H1 (cell line): ENCODE measurements around the gene MS4A15. TPM values are rescaled to one million over a fixed set of nuclear protein-coding genes. Genes with fewer than 3 reads are reported as not detected.

Experiments
- CTCF ChIA-PET: fragments of 300-600 bp; sonication (Branson Sonifier 250); formaldehyde crosslinking; loops from one replicate; lab custom pipeline; 2021; ENCODE audit not compliant: partially characterized antibody; lab: Charles Lee
- POLR2A ChIA-PET: fragments of 300-600 bp; sonication (Branson Sonifier 250); formaldehyde crosslinking; loops from one replicate; lab custom pipeline; 2021; ENCODE audit warnings: inconsistent platforms; ENCODE audit not compliant: partially characterized antibody; lab: Charles Lee
- DNase-seq, 2 experiments: peaks; one replicate each; pipeline versions ENCODE4 v3.0.0 to v3.0.0-alpha.2; 2010 to 2022; ENCODE audit warnings: low spot score in 2 of 2, low read depth in 1 of 2, mixed read lengths in 1 of 2
- FAIRE-seq: peaks from 2 replicates; lab custom pipeline; 2011; peaks lifted over from hg19 to GRCh38; lab: Jason Lieb, UNC
- H2AFZ ChIP-seq: 2 replicates; pipeline ENCODE4 v1.8.1; 2012; ENCODE audit warnings: low read length, inconsistent platforms
- H2AK5ac ChIP-seq: 2 replicates; pipeline ENCODE4 v1.6.1; 2013; ENCODE audit warnings: low read depth, low read length
- H2BK120ac ChIP-seq: replicated peaks from 2 replicates; pipeline ENCODE3; 2013; ENCODE audit warnings: low read depth, low read length, inconsistent platforms
- H2BK12ac ChIP-seq: 2 replicates; pipeline ENCODE4 v1.6.1; 2013; ENCODE audit warnings: low read depth, low read length
- H2BK15ac ChIP-seq: 2 replicates; pipeline ENCODE4 v1.6.1; 2013; ENCODE audit warnings: low read length
- H2BK20ac ChIP-seq: 2 replicates; pipeline ENCODE4 v1.6.1; 2013; ENCODE audit warnings: low read length
- H2BK5ac ChIP-seq: 2 replicates; pipeline ENCODE4 v1.6.1; 2013; ENCODE audit warnings: low read depth, low read length
- H3K14ac ChIP-seq: 2 replicates; pipeline ENCODE4 v1.6.1; 2013; ENCODE audit warnings: inconsistent platforms; ENCODE audit not compliant: insufficient read length
- H3K18ac ChIP-seq: 2 replicates; pipeline ENCODE4 v1.6.1; 2013; ENCODE audit warnings: low read length; ENCODE audit errors: extremely low read depth
- H3K23ac ChIP-seq: 2 replicates; pipeline ENCODE4 v1.6.1; 2013; ENCODE audit warnings: inconsistent platforms; ENCODE audit not compliant: insufficient read length
- H3K23me2 ChIP-seq: 2 replicates; pipeline ENCODE4 v1.6.1; 2013; ENCODE audit warnings: low read depth, low read length
- H3K27ac ChIP-seq: 2 replicates; pipeline ENCODE4 v1.6.1; 2011; ENCODE audit warnings: low read depth, low read length, inconsistent platforms
- H3K27me3 ChIP-seq, 4 experiments: replicated peaks in 1 of 4; 1 replicate in 1 of 4; 2 replicates in 3 of 4; pipeline versions ENCODE4 v1.6.1 to v1.8.1; 2011 to 2013; ENCODE audit warnings: low read length in 3 of 4, mild to moderate bottlenecking in 3 of 4, inconsistent platforms in 2 of 4, mixed read lengths in 2 of 4, moderate library complexity in 1 of 4; ENCODE audit not compliant: control insufficient read depth in 3 of 4, insufficient read depth in 3 of 4; ENCODE audit errors: extremely low read depth in 1 of 4
- H3K36me3 ChIP-seq, 4 experiments: 2 replicates each; pipeline versions ENCODE4 v1.6.1 to v1.8.1; 2011 to 2013; ENCODE audit warnings: mild to moderate bottlenecking in 4 of 4, low read length in 3 of 4, moderate library complexity in 2 of 4, control low read depth in 1 of 4, inconsistent platforms in 1 of 4; ENCODE audit not compliant: insufficient read depth in 4 of 4, control insufficient read depth in 2 of 4
- H3K4ac ChIP-seq: replicated peaks from 2 replicates; pipeline ENCODE3; 2013; ENCODE audit warnings: low read length, low read depth, mixed read lengths, inconsistent platforms; ENCODE audit not compliant: insufficient read length
- H3K4me1 ChIP-seq, 4 experiments: replicated peaks in 1 of 4; 1 replicate in 1 of 4; 2 replicates in 3 of 4; pipeline versions ENCODE4 v1.6.1 to v1.8.1; 2011 to 2013; ENCODE audit warnings: low read length in 3 of 4, inconsistent platforms in 2 of 4, mixed read lengths in 1 of 4; ENCODE audit not compliant: insufficient read depth in 4 of 4, control insufficient read depth in 3 of 4
- H3K4me2 ChIP-seq, 2 experiments: 2 replicates each; pipeline versions ENCODE4 v1.6.1 to v1.8.1; 2011 to 2013; ENCODE audit warnings: low read depth in 2 of 2, low read length in 2 of 2, control low read depth in 1 of 2, inconsistent platforms in 1 of 2, mild to moderate bottlenecking in 1 of 2; ENCODE audit not compliant: insufficient read depth in 1 of 2
- H3K4me3 ChIP-seq, 4 experiments: fragments of 200-600, 300-600 bp in 1 of 4; sonication (generic), shearing (Covaris generic), sonication (Bioruptor Twin) in 1 of 4; 2 replicates each; pipeline versions ENCODE4 v1.5.1 to v1.8.1; 2011 to 2016; ENCODE audit warnings: low read length in 4 of 4, low read depth in 3 of 4, control low read depth in 2 of 4, inconsistent platforms in 2 of 4, mild to moderate bottlenecking in 2 of 4, mixed read lengths in 1 of 4, moderate library complexity in 1 of 4; ENCODE audit not compliant: insufficient read depth in 2 of 4; ENCODE audit errors: extremely low read depth in 1 of 4
- H3K56ac ChIP-seq: replicated peaks from 2 replicates; pipeline ENCODE3; 2013; ENCODE audit warnings: low read depth, mild to moderate bottlenecking, mixed read lengths, low read length, inconsistent platforms; ENCODE audit not compliant: insufficient read length
- H3K79me1 ChIP-seq: 2 replicates; pipeline ENCODE4 v1.6.1; 2013; ENCODE audit warnings: low read depth, low read length, control low read depth
- H3K79me2 ChIP-seq, 2 experiments: 2 replicates each; pipeline versions ENCODE4 v1.6.1 to v1.8.1; 2012 to 2013; ENCODE audit warnings: low read length in 2 of 2, mild to moderate bottlenecking in 2 of 2, inconsistent platforms in 1 of 2; ENCODE audit not compliant: insufficient read depth in 2 of 2, control insufficient read depth in 1 of 2
- H3K9ac ChIP-seq, 4 experiments: replicated peaks in 1 of 4; 1 replicate in 1 of 4; 2 replicates in 3 of 4; pipeline versions ENCODE4 v1.6.1 to v1.8.1; 2011 to 2013; ENCODE audit warnings: low read depth in 3 of 4, low read length in 3 of 4, control low read depth in 2 of 4, mild to moderate bottlenecking in 2 of 4, moderate library complexity in 2 of 4, inconsistent platforms in 1 of 4; ENCODE audit errors: extremely low read depth in 1 of 4
- H3K9me3 ChIP-seq, 2 experiments: 2 replicates each; pipeline versions ENCODE4 v1.6.1 to v1.8.1; 2012 to 2013; ENCODE audit warnings: mild to moderate bottlenecking in 2 of 2, moderate library complexity in 2 of 2, control low read depth in 1 of 2, inconsistent platforms in 1 of 2, low read depth in 1 of 2, low read length in 1 of 2, mixed read lengths in 1 of 2; ENCODE audit not compliant: insufficient read depth in 2 of 2
- H4K20me1 ChIP-seq, 2 experiments: replicated peaks in 1 of 2; 2 replicates each; pipeline versions ENCODE3 to v1.8.1; 2011 to 2013; ENCODE audit warnings: inconsistent platforms in 2 of 2, low read length in 2 of 2, mild to moderate bottlenecking in 1 of 2; ENCODE audit not compliant: insufficient read depth in 2 of 2, control insufficient read depth in 1 of 2
- H4K5ac ChIP-seq: 2 replicates; pipeline ENCODE4 v1.6.1; 2013; ENCODE audit warnings: low read length, low read depth, mixed read lengths, inconsistent platforms; ENCODE audit not compliant: insufficient read length
- H4K8ac ChIP-seq: 2 replicates; pipeline ENCODE4 v1.8.0; 2013; ENCODE audit warnings: mild to moderate bottlenecking, moderate library complexity, low read length, inconsistent platforms; ENCODE audit not compliant: insufficient read depth; ENCODE audit errors: extremely low read depth
- H4K91ac ChIP-seq: replicated peaks from 2 replicates; pipeline ENCODE3; 2013; ENCODE audit warnings: low read length, mixed read lengths, inconsistent platforms; ENCODE audit not compliant: insufficient read length
- BACH1 ChIP-seq: IDR thresholded peaks from 2 replicates; pipeline ENCODE4 v1.6.1; 2012; ENCODE audit warnings: low read length, improper control_type of control experiment
- CBX5 ChIP-seq: fragments of 300-800, 300-1000 bp; sonication (generic); IDR thresholded peaks from 2 replicates; pipeline ENCODE4 v1.7.1; 2016; ENCODE audit warnings: antibody characterized with exemption, low read length, low read depth
- CBX8 ChIP-seq: fragments of 300-800, 300-1000 bp; sonication (generic); IDR thresholded peaks from 2 replicates; pipeline ENCODE4 v1.7.1; 2016; ENCODE audit warnings: low read depth, low read length, borderline replicate concordance
- FOSL1 ChIP-seq: IDR thresholded peaks from 2 replicates; pipeline ENCODE4 v1.6.1; 2011; ENCODE audit warnings: mild to moderate bottlenecking, low read depth, low read length, moderate library complexity; ENCODE audit not compliant: insufficient read depth
- GTF2F1 ChIP-seq: IDR thresholded peaks from 2 replicates; pipeline ENCODE4 v1.6.1; 2012; ENCODE audit warnings: low read depth, low read length, improper control_type of control experiment, borderline replicate concordance
- JUND ChIP-seq: IDR thresholded peaks from 2 replicates; pipeline ENCODE4 v1.6.1; 2011; ENCODE audit warnings: mild to moderate bottlenecking, improper control_type of control experiment, low read length
- MAFK ChIP-seq: IDR thresholded peaks from 2 replicates; pipeline ENCODE4 v1.6.1; 2012; ENCODE audit warnings: low read depth, mild to moderate bottlenecking, improper control_type of control experiment, low read length
- RNF2 ChIP-seq: fragments of 200-900, 300-1000 bp; sonication (generic); IDR thresholded peaks from 2 replicates; pipeline ENCODE4 v1.7.1; 2016; ENCODE audit warnings: borderline replicate concordance, low read depth, mild to moderate bottlenecking, antibody characterized with exemption, low read length; ENCODE audit not compliant: poor library complexity, severe bottlenecking; ENCODE audit errors: missing control alignments
- SAP30 ChIP-seq: fragments of 300-600 bp; sonication (generic); IDR thresholded peaks from 2 replicates; pipeline ENCODE4 v1.7.1; 2012; ENCODE audit warnings: low read length, moderate library complexity, mild to moderate bottlenecking, inconsistent platforms; ENCODE audit not compliant: insufficient read depth, insufficient replicate concordance
- SIRT6 ChIP-seq: IDR thresholded peaks from one replicate; pipeline ENCODE4 v1.7.1; 2012; ENCODE audit warnings: low read length, inconsistent platforms
- SIX5 ChIP-seq: IDR thresholded peaks from 2 replicates; pipeline ENCODE4 v1.6.1; 2011; ENCODE audit warnings: mild to moderate bottlenecking, low read depth, low read length
- SP2 ChIP-seq: IDR thresholded peaks from 2 replicates; pipeline ENCODE4 v1.6.1; 2012; ENCODE audit warnings: mild to moderate bottlenecking, low read length, inconsistent platforms
- SP4 ChIP-seq: IDR thresholded peaks from 2 replicates; pipeline ENCODE4 v1.6.1; 2012; ENCODE audit warnings: low read length, inconsistent platforms
- SRF ChIP-seq: IDR thresholded peaks from 2 replicates; pipeline ENCODE4 v1.6.1; 2011; ENCODE audit warnings: mild to moderate bottlenecking, low read depth, low read length, moderate library complexity
- TEAD4 ChIP-seq: IDR thresholded peaks from 2 replicates; pipeline ENCODE4 v1.6.1; 2012; ENCODE audit warnings: low read depth, low read length, inconsistent platforms, mixed read lengths
- YY1 ChIP-seq: IDR thresholded peaks from 2 replicates; pipeline ENCODE4 v1.6.1; 2011; ENCODE audit warnings: low read depth, mild to moderate bottlenecking, low read length
- WGBS, 2 experiments: shearing (Covaris generic) in 1 of 2; methylation state at CpG; one replicate each; pipeline versions ENCODE4 v1.1.6 to v1.1.7; 2013 to 2015; ENCODE audit warnings: low lambda C conversion rate in 2 of 2, mixed read lengths in 2 of 2, inconsistent platforms in 1 of 2, low coverage in 1 of 2, missing lambda C conversion rate in 1 of 2; ENCODE audit not compliant: insufficient replicate concordance in 2 of 2, insufficient coverage in 1 of 2, insufficient read length in 1 of 2; ENCODE audit errors: extremely low coverage in 1 of 2, missing lambda C conversion rate in 1 of 2; 5-methylcytosine and 5-hydroxymethylcytosine counted together
- polyA plus RNA-seq, 7 experiments: library from polyadenylated mRNA; depleted of rRNA in 3 of 7; stranded (reverse) in 5 of 7; unstranded in 2 of 7; fragments of >200 nt in 5 of 7; fragments of 200-250 nt in 2 of 7; gene quantifications; 1 replicate in 5 of 7; 2 replicates in 1 of 7; 4 replicates in 1 of 7; pipeline versions ENCODE4 v1.2.1 to v1.2.3, GENCODE V29; 2011 to 2013; ENCODE audit warnings: missing spikeins in 2 of 7, mixed read lengths in 2 of 7
- total RNA-seq: library from RNA; stranded (reverse); fragmentation: NEBNext Ultra II Directional; extraction: Animal tissue kit (Norgen Biotek cat#: 25700); gene quantifications from 2 replicates; pipeline ENCODE4 v1.2.1, GENCODE V29; 2021

MS4A15 gene
- total and polyA plus RNA-seq, 2 of the 8 experiments (the other 6 are each of a cell fraction or from before 2014, with no cell fraction given), result 0.15 to 0.17 TPM

DNA sequence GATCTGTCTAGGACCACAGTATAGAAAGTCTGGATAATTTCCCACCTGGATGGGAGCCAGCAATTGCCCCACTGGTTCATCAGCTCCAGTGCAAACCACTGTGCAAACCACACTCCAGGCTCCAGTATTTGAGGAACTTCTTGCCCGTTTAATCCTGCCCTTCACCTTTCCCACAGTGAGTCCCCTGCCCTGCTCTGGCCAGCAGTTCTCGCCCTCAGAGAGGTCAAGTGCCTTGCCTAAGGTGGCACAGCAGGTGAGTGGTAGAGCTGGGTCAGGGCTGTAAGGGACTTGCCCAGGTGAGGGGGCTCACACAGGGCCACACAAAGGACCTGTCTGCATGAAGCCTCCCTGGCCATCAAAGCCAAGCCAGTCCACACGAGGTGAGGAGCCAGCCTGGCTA is 52.6 kb downstream of the MS4A15 start:
- Histone ChIP-seq H3K79me2 (no peaks in the 10 kb centered on the region), H2BK12ac (no peak overlapping the region), H3K4ac (no peak overlapping the region), H2BK120ac (no peak overlapping the region), H2BK5ac (no peak overlapping the region), H3K79me1 (no peaks in the 10 kb centered on the region), H3K36me3 (no peaks in the 10 kb centered on the region), H3K23me2 (no peaks in the 10 kb centered on the region; the same call in 1 of the 2 replicates), H3K4me1 (no peaks in the 10 kb centered on the region; a peak in 1 of 7 replicates), H3K9me3 (no peaks in the 10 kb centered on the region), H4K8ac (no peak overlapping the region), H3K23ac (no peak overlapping the region), H2AFZ (no peak overlapping the region), H3K27ac (no peak overlapping the region), H4K91ac (no peak overlapping the region), H3K27me3 (no peaks in the 10 kb centered on the region; a peak in 1 of 7 replicates), H2BK20ac (no peak overlapping the region), H2AK5ac (no peak overlapping the region), H2BK15ac (no peak overlapping the region), H4K5ac (no peak overlapping the region), H3K18ac (no peak overlapping the region), H4K20me1 (no peaks in the 10 kb centered on the region), H3K56ac (no peak overlapping the region), H3K4me2 (no peak overlapping the region), H3K9ac (no peak overlapping the region), H3K14ac (no peak overlapping the region), H3K4me3 (no peak overlapping the region)
- DNase-seq, result no peak
- CTCF ChIA-PET, result no interaction called here
- POLR2A ChIA-PET, result interaction anchor here (0.5 kb wide), 1 partner anchor 47 kb away, joined by 3 read pairs; no protein-coding TSS in a partner anchor
- WGBS, 2 experiments, result 82% methylated on average over 3 of the region's 3 CpGs; no CpG with 5 or more reads in 1 of the 2 experiments
- no peak for FAIRE-seq
- TF ChIP-seq CBX8, result no peak
- no peak for TF ChIP-seq SIRT6
- no peak for TF ChIP-seq JUND
- TF ChIP-seq SIX5, result no peak
- no peak for TF ChIP-seq SAP30
- no peak for TF ChIP-seq SP2
- TF ChIP-seq RNF2, result no peak
- TF ChIP-seq SP4, result no peak
- TF ChIP-seq MAFK, result no peak
- no peak for TF ChIP-seq GTF2F1
- no peak for TF ChIP-seq YY1
- TF ChIP-seq BACH1, result no peak
- no peak for TF ChIP-seq CBX5
- TF ChIP-seq TEAD4, result no peak
- TF ChIP-seq FOSL1, result no peak
- TF ChIP-seq SRF, result no peak
